HCT116 (cell line): Measurements from ENCODE around the gene PNLIPRP3. TPM values are rescaled to one million over a fixed set of nuclear protein-coding genes. Genes with fewer than 3 reads are reported as not detected.

Experiments used
- ATAC-seq: fragments of 200-7000 bp; cut with Tn5 transposase; 2 replicates; pipeline ENCODE4 v1.9.1; 2020; ENCODE audit warnings: mild to moderate bottlenecking, moderate library complexity
- BruUV-seq: library from RNA; stranded (reverse); fragments of 400-500 nt; replicated peaks from 2 replicates; lab custom pipeline; 2021; lab: Mats Ljungman, UMichigan
- CTCF ChIA-PET: fragments of 300-600 bp; sonication (Branson Sonifier 250); formaldehyde crosslinking; loops from one replicate; lab custom pipeline; 2021; ENCODE audit warnings: antibody characterized with exemption; lab: Charles Lee
- POLR2A ChIA-PET: fragments of 300-600, 350-600 bp; sonication (Branson Sonifier 250); formaldehyde crosslinking; loops from one replicate; lab custom pipeline; 2021; ENCODE audit warnings: antibody characterized with exemption; lab: Charles Lee
- RAD21 ChIA-PET, 2 experiments: fragments of 300-600 bp; sonication (Branson Sonifier 250); formaldehyde crosslinking; loops; one replicate each; lab custom pipeline; 2023; ENCODE audit warnings: low total read pairs in 2 of 2; ENCODE audit not compliant: uncharacterized antibody in 2 of 2, unreplicated experiment in 2 of 2, low non-redundant PET in 1 of 2; lab: Charles Lee
- DNase-seq: peaks from one replicate; pipeline ENCODE4 v3.0.0-alpha.2; 2010; ENCODE audit warnings: low read depth, low spot score
- H2AFZ ChIP-seq: fragments of 200-600 bp; shearing (Covaris generic), sonication (generic); 2 replicates; pipeline ENCODE4 v1.6.1; 2017; ENCODE audit warnings: low read depth, mixed run types, mixed read lengths, antibody characterized with exemption, low read length; ENCODE audit not compliant: poor library complexity, severe bottlenecking
- H3K27ac ChIP-seq: 2 replicates; pipeline ENCODE4 v1.5.1; 2012; ENCODE audit warnings: low read depth, low read length
- H3K27me3 ChIP-seq: fragments of 200-600 bp; sonication (generic); 2 replicates; pipeline ENCODE4 v1.6.1; 2016; ENCODE audit warnings: mixed run types, low read length, mixed read lengths; ENCODE audit not compliant: insufficient read depth
- H3K36me3 ChIP-seq, 2 experiments: fragments of 200-500 bp in 1 of 2; fragments of 200-600 bp in 1 of 2; sonication (Bioruptor generic) in 1 of 2; sonication (generic) in 1 of 2; 2 replicates each; pipeline versions ENCODE4 v1.5.1 to v1.6.1; 2014 to 2016; ENCODE audit warnings: low read length in 2 of 2, inconsistent platforms in 1 of 2, mixed read lengths in 1 of 2, mixed run types in 1 of 2; ENCODE audit not compliant: insufficient read depth in 2 of 2, control insufficient read depth in 1 of 2
- H3K4me1 ChIP-seq, 2 experiments: fragments of 200-600 bp in 1 of 2; sonication (generic) in 1 of 2; 2 replicates each; pipeline versions ENCODE4 v1.5.1 to v1.6.1; 2012 to 2017; ENCODE audit warnings: low read length in 2 of 2, inconsistent platforms in 1 of 2, mild to moderate bottlenecking in 1 of 2, mixed read lengths in 1 of 2, mixed run types in 1 of 2, moderate library complexity in 1 of 2; ENCODE audit not compliant: insufficient read depth in 2 of 2, control insufficient read depth in 1 of 2
- H3K4me2 ChIP-seq: fragments of 200-600 bp; sonication (generic); 2 replicates; pipeline ENCODE4 v1.6.1; 2017; ENCODE audit warnings: mixed run types, low read length, mixed read lengths
- H3K4me3 ChIP-seq, 2 experiments: fragments of 200-600 bp in 1 of 2; sonication (generic) in 1 of 2; replicated peaks in 1 of 2; 2 replicates each; pipeline ENCODE4 v1.5.1; 2011 to 2016; ENCODE audit warnings: low read length in 2 of 2, control low read depth in 1 of 2, low read depth in 1 of 2, mild to moderate bottlenecking in 1 of 2, mixed read lengths in 1 of 2, mixed run types in 1 of 2
- H3K79me2 ChIP-seq: fragments of 200-600 bp; sonication (generic); 2 replicates; pipeline ENCODE4 v1.6.1; 2017; ENCODE audit warnings: mild to moderate bottlenecking, mixed run types, low read length, moderate library complexity, mixed read lengths; ENCODE audit not compliant: insufficient read depth
- H3K9ac ChIP-seq: fragments of 200-600 bp; sonication (generic); 2 replicates; pipeline ENCODE4 v1.6.1; 2016; ENCODE audit warnings: low read length, mixed read lengths
- H3K9me2 ChIP-seq: fragments of 200-600 bp; sonication (generic), shearing (Covaris generic); 2 replicates; pipeline ENCODE4 v1.6.1; 2017; ENCODE audit warnings: mixed run types, mild to moderate bottlenecking, moderate library complexity; ENCODE audit not compliant: insufficient read depth
- H3K9me3 ChIP-seq, 2 experiments: fragments of 200-500 bp in 1 of 2; fragments of 200-600 bp in 1 of 2; sonication (Bioruptor generic) in 1 of 2; sonication (generic) in 1 of 2; 2 replicates each; pipeline ENCODE4 v1.6.1; 2014 to 2017; ENCODE audit warnings: low read length in 2 of 2, mixed read lengths in 2 of 2, inconsistent platforms in 1 of 2, low read depth in 1 of 2, mild to moderate bottlenecking in 1 of 2, mixed run types in 1 of 2, moderate library complexity in 1 of 2; ENCODE audit not compliant: control insufficient read depth in 1 of 2, insufficient read depth in 1 of 2
- H4K20me1 ChIP-seq: fragments of 200-600 bp; sonication (generic), shearing (Covaris generic); 2 replicates; pipeline ENCODE4 v1.6.1; 2017; ENCODE audit warnings: mixed run types, mild to moderate bottlenecking, moderate library complexity; ENCODE audit not compliant: insufficient read depth
- CBX3 ChIP-seq: IDR thresholded peaks from 2 replicates; pipeline ENCODE4 v1.6.1; 2012; ENCODE audit warnings: low read depth
- CEBPB ChIP-seq: IDR thresholded peaks from 2 replicates; pipeline ENCODE4 v1.6.1; 2012; ENCODE audit warnings: low read depth
- EGR1 ChIP-seq: IDR thresholded peaks from 2 replicates; pipeline ENCODE4 v1.6.1; 2012; ENCODE audit warnings: low read depth
- ELF1 ChIP-seq: IDR thresholded peaks from 2 replicates; pipeline ENCODE4 v1.6.1; 2012; ENCODE audit warnings: low read depth, borderline replicate concordance
- EZH2 ChIP-seq: fragments of 200-600 bp; sonication (generic); IDR thresholded peaks from 2 replicates; pipeline ENCODE4 v1.6.1; 2017; ENCODE audit warnings: antibody characterized with exemption, mixed run types
- EZH2phosphoT487 ChIP-seq: fragments of 200-600 bp; IDR thresholded peaks from 2 replicates; pipeline ENCODE4 v1.6.1; 2018; ENCODE audit warnings: antibody characterized with exemption, borderline replicate concordance
- JUND ChIP-seq: IDR thresholded peaks from 2 replicates; pipeline ENCODE4 v1.6.1; 2012
- MAX ChIP-seq: IDR thresholded peaks from 2 replicates; pipeline ENCODE4 v1.6.1; 2012
- POLR2A ChIP-seq: IDR thresholded peaks from 2 replicates; pipeline ENCODE4 v1.7.0; 2011; ENCODE audit warnings: borderline replicate concordance; ENCODE audit not compliant: insufficient read depth, insufficient read length; ENCODE audit errors: extremely low read depth
- POLR2AphosphoS5 ChIP-seq: IDR thresholded peaks from 2 replicates; pipeline ENCODE4 v1.6.1; 2011; ENCODE audit warnings: mild to moderate bottlenecking, low read depth, low read length, moderate library complexity
- SIN3A ChIP-seq: IDR thresholded peaks from 2 replicates; pipeline ENCODE4 v1.6.1; 2012; ENCODE audit warnings: low read depth
- SP1 ChIP-seq: IDR thresholded peaks from 2 replicates; pipeline ENCODE4 v1.6.1; 2012; ENCODE audit warnings: low read depth
- YY1 ChIP-seq: IDR thresholded peaks from 2 replicates; pipeline ENCODE4 v1.6.1; 2011; ENCODE audit warnings: low read length, low read depth, moderate library complexity, mild to moderate bottlenecking; ENCODE audit not compliant: insufficient replicate concordance; ENCODE audit errors: extremely low read depth
- ZBTB33 ChIP-seq: IDR thresholded peaks from 2 replicates; pipeline ENCODE4 v1.6.1; 2011; ENCODE audit warnings: mild to moderate bottlenecking, low read length, moderate library complexity; ENCODE audit not compliant: insufficient replicate concordance; ENCODE audit errors: extremely low read depth
- ZFX ChIP-seq: fragments of 450-650 bp; IDR thresholded peaks from 2 replicates; pipeline ENCODE4 v1.6.1; 2017
- ZNF274 ChIP-seq: fragments of 200-500 bp; sonication (Bioruptor generic); IDR thresholded peaks from 2 replicates; pipeline ENCODE4 v1.6.1; 2014; ENCODE audit warnings: mild to moderate bottlenecking, low read depth, low read length, inconsistent platforms
- intact Hi-C: fragments of 100-400 bp; cut with micrococcal nuclease; formaldehyde crosslinking; loops from 2 replicates; pipeline ENCODE4 v1.10.0; 2022
- total RNA-seq: library from RNA; stranded (reverse); gene quantifications from one replicate; pipeline ENCODE4 v1.2.1, GENCODE V29; 2021; ENCODE audit not compliant: unreplicated experiment

PNLIPRP3 gene
- total RNA-seq, 1 experiment from 2014 or later = not detected

- H4K20me1 ChIP-seq = no peaks in the 10 kb centered on the region
- TF ChIP-seq POLR2A (no peak), ZBTB33 (no peak), EZH2 (no peak), CEBPB (no peak), MAX (no peak), YY1 (no peak), CBX3 (no peak), POLR2AphosphoS5 (no peak), SIN3A (no peak), ELF1 (no peak), JUND (no peak), EZH2phosphoT487 (no peak), ZFX (no peak), SP1 (no peak), EGR1 (no peak), ZNF274 (no peak)
- H3K27me3 ChIP-seq = peaks cover 23% of the 10 kb centered on the region; the same call in 1 of the 2 replicates
- ATAC-seq (no peak), DNase-seq (no peak)
- ChIA-PET CTCF (no interaction called here), RAD21 (no interaction called here), POLR2A (no interaction called here)
- no peak overlapping the region for H3K4me3 ChIP-seq
- intact Hi-C loops = no loop called here
- no peaks in the 10 kb centered on the region for H3K9me3 ChIP-seq
- H3K4me2 ChIP-seq = no peak overlapping the region
- BruUV-seq = no TSS peak
- no peak overlapping the region for H2AFZ ChIP-seq
- H3K9me2 ChIP-seq = no peaks in the 10 kb centered on the region
- no peak overlapping the region for H3K9ac ChIP-seq
- H3K4me1 ChIP-seq = no peaks in the 10 kb centered on the region
- no peak overlapping the region for H3K27ac ChIP-seq
- no peaks in the 10 kb centered on the region for H3K36me3 ChIP-seq
- no peaks in the 10 kb centered on the region for H3K79me2 ChIP-seq
Measured at GRCh38 chr10:116421815-116422214, 5.8 kb upstream of the PNLIPRP3 start.
